Epithelial cell of esophagus (primary cell): ENCODE measurements around the gene EBF3.

Source experiments
- DNase-seq: peaks from one replicate; pipeline ENCODE4 v3.0.0; 2010; ENCODE audit warnings: low read depth
- H3K4me3 ChIP-seq: 2 replicates; pipeline ENCODE4 v1.5.1; 2011; ENCODE audit warnings: mild to moderate bottlenecking, low read length, control low read depth
- TF ChIP-seq, protein P1 (sequence below): IDR thresholded peaks from 2 replicates; pipeline ENCODE4 v1.5.1; 2011; ENCODE audit warnings: low read depth, mild to moderate bottlenecking, low read length, control low read depth, inconsistent platforms; ENCODE audit not compliant: insufficient read depth; ENCODE audit errors: missing control alignments

Gene EBF3

GRCh38 chr10:129978980-129979379 lies 14.9 kb upstream of the EBF3 start:
- DNase-seq: no peak
- no peak overlapping the region for H3K4me3 ChIP-seq
- TF ChIP-seq, protein P1, sequence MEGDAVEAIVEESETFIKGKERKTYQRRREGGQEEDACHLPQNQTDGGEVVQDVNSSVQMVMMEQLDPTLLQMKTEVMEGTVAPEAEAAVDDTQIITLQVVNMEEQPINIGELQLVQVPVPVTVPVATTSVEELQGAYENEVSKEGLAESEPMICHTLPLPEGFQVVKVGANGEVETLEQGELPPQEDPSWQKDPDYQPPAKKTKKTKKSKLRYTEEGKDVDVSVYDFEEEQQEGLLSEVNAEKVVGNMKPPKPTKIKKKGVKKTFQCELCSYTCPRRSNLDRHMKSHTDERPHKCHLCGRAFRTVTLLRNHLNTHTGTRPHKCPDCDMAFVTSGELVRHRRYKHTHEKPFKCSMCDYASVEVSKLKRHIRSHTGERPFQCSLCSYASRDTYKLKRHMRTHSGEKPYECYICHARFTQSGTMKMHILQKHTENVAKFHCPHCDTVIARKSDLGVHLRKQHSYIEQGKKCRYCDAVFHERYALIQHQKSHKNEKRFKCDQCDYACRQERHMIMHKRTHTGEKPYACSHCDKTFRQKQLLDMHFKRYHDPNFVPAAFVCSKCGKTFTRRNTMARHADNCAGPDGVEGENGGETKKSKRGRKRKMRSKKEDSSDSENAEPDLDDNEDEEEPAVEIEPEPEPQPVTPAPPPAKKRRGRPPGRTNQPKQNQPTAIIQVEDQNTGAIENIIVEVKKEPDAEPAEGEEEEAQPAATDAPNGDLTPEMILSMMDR: no peak

DNA sequence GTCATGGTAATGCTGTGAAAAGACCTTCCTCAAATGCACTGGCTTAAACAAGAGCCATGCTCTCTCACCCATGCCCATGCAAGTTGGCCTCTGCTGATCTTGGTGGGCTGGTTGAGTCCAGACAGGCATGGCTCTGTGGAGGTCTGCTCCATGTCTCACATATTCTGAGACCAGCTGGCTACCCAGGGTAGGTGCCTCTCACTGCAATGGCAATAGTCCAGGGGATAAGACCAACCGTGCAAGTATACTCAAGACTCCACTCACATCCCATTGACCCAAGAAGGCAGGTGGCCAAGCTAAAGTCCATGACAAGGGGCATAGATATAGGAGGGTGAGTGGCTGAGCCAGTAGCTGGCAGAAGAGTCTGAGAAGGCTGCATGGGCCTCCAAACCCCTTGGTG lies 14.2 kb upstream of the EBF3 start:
- TF ChIP-seq, protein P1: no peak
- no peak overlapping the region for H3K4me3 ChIP-seq
- DNase-seq: no peak

DNA sequence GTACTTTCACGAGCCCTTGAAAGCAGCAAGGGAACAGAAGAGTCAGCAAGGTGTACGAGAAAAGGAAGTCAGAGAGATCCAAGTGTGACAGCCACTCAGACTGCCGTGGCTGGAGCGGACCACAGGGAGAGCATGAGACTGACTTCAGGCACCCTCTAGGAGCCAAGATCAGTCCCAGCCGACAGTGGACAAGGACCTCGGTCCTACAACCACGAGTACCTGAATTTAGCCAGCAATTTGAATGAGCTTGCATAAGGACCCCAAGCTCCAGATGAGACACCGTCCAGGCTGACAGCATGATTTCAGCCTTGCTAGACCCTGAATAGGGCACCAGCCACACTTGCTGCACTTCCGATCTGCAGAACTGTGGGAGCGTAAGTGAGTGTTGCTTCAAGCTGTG lies 13.7 kb upstream of the EBF3 start:
- TF ChIP-seq, protein P1: no peak
- DNase-seq: no peak
- H3K4me3 ChIP-seq: no peak overlapping the region

- H3K4me3 ChIP-seq: no peak overlapping the region
- no peak for DNase-seq
- TF ChIP-seq, protein P1: no peak
Observed at GRCh38 chr10:129973674-129974059, 9.6 kb upstream of the EBF3 start.

DNA sequence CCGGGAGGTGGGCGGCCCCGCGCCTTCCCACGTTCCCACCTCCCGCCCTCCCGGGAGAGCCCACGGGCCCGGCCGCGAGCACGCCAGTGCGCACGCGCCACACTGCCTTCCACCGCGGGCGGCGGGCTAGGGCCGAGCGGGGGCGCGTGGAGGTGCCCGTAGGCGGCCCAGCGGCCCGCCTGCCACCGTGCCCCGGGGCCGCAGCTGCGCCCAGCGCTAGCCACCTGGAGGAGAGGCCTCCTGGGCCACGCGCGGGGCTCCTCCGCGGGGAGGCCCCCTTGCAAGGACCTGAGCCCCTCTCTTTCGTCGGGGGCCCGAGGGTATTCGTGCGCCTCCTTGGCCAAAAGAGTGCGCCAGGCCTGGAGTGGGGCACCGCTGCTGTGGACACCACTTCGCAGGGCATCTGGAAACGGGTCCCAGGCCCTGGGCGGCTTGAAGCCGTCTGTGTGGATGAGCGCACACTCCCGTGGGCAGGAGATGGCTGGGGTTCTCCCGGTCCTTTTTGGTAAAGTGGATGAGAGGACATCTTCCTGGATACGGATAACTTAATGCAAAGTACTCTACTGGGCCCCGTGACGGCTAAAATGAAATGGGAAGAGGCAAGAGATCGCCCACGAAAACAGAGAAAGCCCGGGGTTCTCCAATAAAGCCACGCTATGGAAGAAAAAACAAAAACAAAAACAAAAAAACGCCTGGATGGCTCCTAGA lies 9.0 kb upstream of the EBF3 start:
- no peak for DNase-seq
- H3K4me3 ChIP-seq: no peak overlapping the region
- TF ChIP-seq, protein P1: no peak

DNA sequence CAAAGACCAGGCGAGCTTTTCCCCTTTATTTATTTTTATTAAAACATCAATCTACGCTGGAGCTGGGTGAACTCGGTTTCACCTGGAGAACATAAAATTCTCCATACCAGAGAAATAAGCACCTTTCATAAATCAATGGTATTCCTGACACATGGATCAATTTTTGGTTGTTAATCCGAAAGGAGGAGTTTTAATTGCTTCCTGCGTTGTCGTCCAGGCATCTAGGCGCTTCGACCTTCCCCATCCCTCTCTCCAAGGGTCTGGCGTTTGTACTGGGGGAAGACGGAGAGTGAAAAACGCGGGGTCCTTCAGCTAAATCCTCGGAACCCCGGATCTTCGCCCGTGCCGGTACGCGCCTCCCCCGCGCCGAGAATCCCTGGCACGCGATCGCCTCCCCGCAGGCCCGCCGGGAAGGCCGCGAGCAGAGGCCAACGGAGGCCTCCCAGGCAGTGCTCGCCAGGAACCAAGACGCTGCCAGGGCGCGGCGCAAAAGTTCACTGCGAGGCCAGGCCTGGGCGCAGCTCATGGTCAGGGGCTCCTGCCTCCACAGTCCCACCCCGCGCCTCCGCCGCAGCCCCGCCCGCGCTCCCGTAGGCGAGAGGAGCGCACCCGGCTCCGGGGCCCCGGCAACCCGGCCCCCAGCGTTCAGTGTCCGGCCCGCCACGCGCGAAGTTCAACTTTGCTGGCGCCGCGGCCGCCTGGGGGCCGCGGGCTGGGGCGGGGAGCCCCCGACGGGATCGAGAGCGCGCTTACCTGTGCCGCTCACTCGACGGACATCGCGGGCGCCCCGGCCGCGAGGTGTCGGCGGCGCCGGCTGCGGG lies 8.3 kb upstream of the EBF3 start:
- no peak for DNase-seq
- no peak overlapping the region for H3K4me3 ChIP-seq
- TF ChIP-seq, protein P1: no peak
